Vagina (tissue), 2 donors: Measurements from ENCODE around the gene TIMP2.

Experiments used
- POLR2A ChIP-seq, 2 donors: fragments of 450-650 bp; IDR thresholded peaks; one replicate each; pipeline ENCODE4 v1.6.1; 2017; ENCODE audit warnings: antibody characterized with exemption in 2 of 2, mild to moderate bottlenecking in 2 of 2, moderate library complexity in 2 of 2
- POLR2AphosphoS5 ChIP-seq, 2 donors: sonication (generic); formaldehyde crosslinking; IDR thresholded peaks; one replicate each; pipeline ENCODE4 v1.9.0; 2017; ENCODE audit warnings: antibody characterized with exemption in 2 of 2, mild to moderate bottlenecking in 2 of 2, low read depth in 1 of 2; ENCODE audit not compliant: insufficient read depth in 1 of 2
- TF ChIP-seq, protein P1 (sequence below), 3 experiments: fragments of 450-650 bp in 2 of 3; fragments of 200-600 bp in 1 of 3; sonication (generic) in 1 of 3; IDR thresholded peaks; one replicate each; pipeline ENCODE4 v1.5.1; 2017 to 2019; ENCODE audit warnings: antibody characterized with exemption in 3 of 3, mild to moderate bottlenecking in 2 of 3, moderate library complexity in 2 of 3

DNA sequence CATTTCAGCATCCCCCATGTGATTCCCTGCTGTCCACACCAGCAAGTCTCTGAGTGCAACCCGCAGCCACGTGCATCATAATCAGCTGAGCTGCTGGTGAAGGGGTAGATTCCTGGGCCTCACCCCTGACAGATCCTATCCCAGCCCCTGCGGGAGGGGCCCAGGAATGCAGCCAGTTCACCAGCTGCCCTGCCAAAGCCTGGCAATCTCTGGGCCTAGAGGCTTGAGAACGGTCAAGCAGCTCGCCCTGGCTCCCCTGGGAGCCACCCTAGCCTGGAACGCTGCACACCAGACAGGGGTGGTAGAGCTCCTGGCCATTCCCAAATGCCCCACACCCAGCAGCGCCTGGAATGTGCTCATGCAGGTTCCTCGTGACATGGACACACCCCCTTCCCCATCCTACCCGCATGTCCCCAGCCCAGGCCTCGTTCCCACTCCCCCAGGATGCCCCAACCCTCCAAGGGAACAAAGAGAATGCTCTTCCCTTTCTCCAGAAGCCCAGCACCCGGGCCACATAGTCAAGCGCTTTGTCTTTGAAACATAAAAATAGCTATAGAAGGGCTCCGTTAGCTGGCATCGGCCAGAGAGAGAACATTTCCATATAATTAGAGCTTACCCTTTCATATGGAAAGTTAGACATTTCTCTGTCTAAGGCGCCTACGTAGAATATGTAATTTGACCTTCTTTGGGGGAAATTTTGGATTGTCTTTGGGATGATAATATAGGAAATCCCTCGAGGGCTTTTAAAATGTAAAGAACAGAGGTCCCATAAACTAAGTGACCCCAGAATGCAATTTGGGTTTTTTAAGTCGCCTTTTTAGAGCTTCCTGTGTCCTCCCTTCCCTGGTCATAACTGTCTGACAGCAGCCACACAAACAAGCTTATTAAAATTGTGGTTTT lies 25.6 kb downstream of the TIMP2 start:
- TF ChIP-seq, protein P1, sequence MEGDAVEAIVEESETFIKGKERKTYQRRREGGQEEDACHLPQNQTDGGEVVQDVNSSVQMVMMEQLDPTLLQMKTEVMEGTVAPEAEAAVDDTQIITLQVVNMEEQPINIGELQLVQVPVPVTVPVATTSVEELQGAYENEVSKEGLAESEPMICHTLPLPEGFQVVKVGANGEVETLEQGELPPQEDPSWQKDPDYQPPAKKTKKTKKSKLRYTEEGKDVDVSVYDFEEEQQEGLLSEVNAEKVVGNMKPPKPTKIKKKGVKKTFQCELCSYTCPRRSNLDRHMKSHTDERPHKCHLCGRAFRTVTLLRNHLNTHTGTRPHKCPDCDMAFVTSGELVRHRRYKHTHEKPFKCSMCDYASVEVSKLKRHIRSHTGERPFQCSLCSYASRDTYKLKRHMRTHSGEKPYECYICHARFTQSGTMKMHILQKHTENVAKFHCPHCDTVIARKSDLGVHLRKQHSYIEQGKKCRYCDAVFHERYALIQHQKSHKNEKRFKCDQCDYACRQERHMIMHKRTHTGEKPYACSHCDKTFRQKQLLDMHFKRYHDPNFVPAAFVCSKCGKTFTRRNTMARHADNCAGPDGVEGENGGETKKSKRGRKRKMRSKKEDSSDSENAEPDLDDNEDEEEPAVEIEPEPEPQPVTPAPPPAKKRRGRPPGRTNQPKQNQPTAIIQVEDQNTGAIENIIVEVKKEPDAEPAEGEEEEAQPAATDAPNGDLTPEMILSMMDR (IDR thresholded peaks at IDR 0.05), result no peak
- TF ChIP-seq POLR2A (IDR thresholded peaks at IDR 0.05) (no peak), POLR2AphosphoS5 (IDR thresholded peaks at IDR 0.05; ENCODE audit: insufficient read depth in 1 of 2, low read depth in 1 of 2) (peak in 1 of 2 donors; percentile 43)
